Lung (tissue), 12 donors: Measurements from ENCODE around the gene GRIP1. TPM values are rescaled to one million over a fixed set of nuclear protein-coding genes. Genes with fewer than 3 reads are reported as not detected.

Experiments
- ATAC-seq: fragments of 200-7000 bp; cut with Tn5 transposase; one replicate; pipeline ENCODE4 v1.9.1; 2020; ENCODE audit warnings: moderate number of reproducible peaks; ENCODE audit not compliant: insufficient read depth, low FRiP score
- DNase-seq, 3 donors: peaks; one replicate each; pipeline ENCODE4 v3.0.0-alpha.2; 2013 to 2017
- H3K27ac ChIP-seq, 2 donors: one replicate each; pipeline ENCODE4 v1.5.1; 2013; ENCODE audit warnings: mild to moderate bottlenecking in 2 of 2, moderate library complexity in 2 of 2, control low read depth in 1 of 2, inconsistent platforms in 1 of 2, low read depth in 1 of 2, low read length in 1 of 2
- H3K27me3 ChIP-seq, 3 donors: one replicate each; pipeline ENCODE4 v1.5.1; 2013; ENCODE audit warnings: low read length in 2 of 3; ENCODE audit not compliant: control insufficient read depth in 3 of 3, insufficient read depth in 3 of 3
- H3K36me3 ChIP-seq, 4 donors: one replicate each; pipeline ENCODE4 v1.5.1; 2013; ENCODE audit warnings: low read length in 4 of 4, mild to moderate bottlenecking in 1 of 4, moderate library complexity in 1 of 4; ENCODE audit not compliant: control insufficient read depth in 4 of 4, insufficient read depth in 4 of 4
- H3K4me1 ChIP-seq, 5 donors: one replicate each; pipeline ENCODE4 v1.5.1; 2013; ENCODE audit warnings: low read length in 5 of 5, mild to moderate bottlenecking in 2 of 5, moderate library complexity in 1 of 5; ENCODE audit not compliant: control insufficient read depth in 5 of 5, insufficient read depth in 5 of 5
- H3K4me3 ChIP-seq: one replicate; pipeline ENCODE4 v1.5.1; 2013; ENCODE audit warnings: mild to moderate bottlenecking, control low read depth, moderate library complexity
- H3K9ac ChIP-seq, 2 donors: one replicate each; pipeline ENCODE4 v1.5.1; 2013; ENCODE audit warnings: low read length in 2 of 2, control low read depth in 1 of 2; ENCODE audit not compliant: insufficient read depth in 1 of 2
- H3K9me3 ChIP-seq, 4 donors: one replicate each; pipeline ENCODE4 v1.5.1; 2013; ENCODE audit warnings: low read length in 3 of 4, mild to moderate bottlenecking in 1 of 4, moderate library complexity in 1 of 4; ENCODE audit not compliant: control insufficient read depth in 4 of 4, insufficient read depth in 3 of 4
- CTCF ChIP-seq: IDR thresholded peaks from 2 replicates; pipeline ENCODE4 v1.5.1; 2012; ENCODE audit warnings: mild to moderate bottlenecking; ENCODE audit errors: control extremely low read depth, extremely low read depth
- WGBS, 2 donors: extraction: QIAGEN DNeasy Blood & Tissue Kit; methylation state at CpG; one replicate each; pipeline ENCODE4 v1.1.7; 2013; 5-methylcytosine and 5-hydroxymethylcytosine counted together
- polyA plus RNA-seq, 2 donors: library from polyadenylated mRNA; stranded (reverse); fragments of 200-250 nt; gene quantifications; one replicate each; pipeline ENCODE4 v1.2.1, GENCODE V29; 2013
- total RNA-seq, 2 donors: library from RNA; depleted of rRNA in 1 of 2; stranded (reverse); fragments of >200 nt in 1 of 2; gene quantifications; one replicate each; pipeline ENCODE4 v1.2.1, GENCODE V29; 2014 to 2021
- donor health status: control.
- donor health status: control.
- donor health status: Bipolar disorder and iron deficiency.
- donor health status: healthy.
- donor health status: DM: yes; HTN: yes; CAD: no.

The GRIP1 gene
- total and polyA plus RNA-seq, 4 donors = 0.20 to 3.6 (median 0.83) TPM

- no peaks in the 10 kb centered on the region for H3K4me1 ChIP-seq
- H3K4me3 ChIP-seq = no peak overlapping the region
- ATAC-seq (no peak), DNase-seq (no peak)
- no peaks in the 10 kb centered on the region for H3K36me3 ChIP-seq
- no peak overlapping the region for H3K9ac ChIP-seq
- no peaks in the 10 kb centered on the region for H3K9me3 ChIP-seq
- H3K27ac ChIP-seq = no peak overlapping the region
- no peaks in the 10 kb centered on the region for H3K27me3 ChIP-seq
- no peak for TF ChIP-seq CTCF
Measured at GRCh38 chr12:66428261-66428660, 250.6 kb downstream of the GRIP1 start.

- no peak for DNase-seq
- H3K9ac ChIP-seq = no peak overlapping the region
- no peak overlapping the region for H3K27ac ChIP-seq
- H3K36me3 ChIP-seq = no peaks in the 10 kb centered on the region
- ATAC-seq = no peak
- no peaks in the 10 kb centered on the region for H3K27me3 ChIP-seq
- TF ChIP-seq CTCF = no peak
- 82 to 97% methylated on average over 2 of the region's 2 CpGs for WGBS, 2 donors
- H3K9me3 ChIP-seq = no peaks in the 10 kb centered on the region
- H3K4me3 ChIP-seq = no peak overlapping the region
- no peaks in the 10 kb centered on the region for H3K4me1 ChIP-seq
Measured at GRCh38 chr12:66426696-66427095, 252.2 kb downstream of the GRIP1 start.

- H3K4me3 ChIP-seq = no peak overlapping the region
- H3K9me3 ChIP-seq = no peaks in the 10 kb centered on the region
- ATAC-seq (no peak), DNase-seq (no peak)
- no peak overlapping the region for H3K27ac ChIP-seq
- WGBS, 2 donors = 74 to 79% methylated on average over 2 of the region's 2 CpGs
- H3K36me3 ChIP-seq = no peaks in the 10 kb centered on the region
- H3K27me3 ChIP-seq = no peaks in the 10 kb centered on the region
- no peaks in the 10 kb centered on the region for H3K4me1 ChIP-seq
- TF ChIP-seq CTCF = no peak
- H3K9ac ChIP-seq = no peak overlapping the region
Measured at GRCh38 chr12:66423266-66423665, 255.6 kb downstream of the GRIP1 start.

- no peaks in the 10 kb centered on the region for H3K9me3 ChIP-seq
- H3K27ac ChIP-seq = no peak overlapping the region
- H3K9ac ChIP-seq = no peak overlapping the region
- H3K4me1 ChIP-seq = no peaks in the 10 kb centered on the region
- H3K4me3 ChIP-seq = no peak overlapping the region
- H3K36me3 ChIP-seq = no peaks in the 10 kb centered on the region
- ATAC-seq (no peak), DNase-seq (no peak)
- no peaks in the 10 kb centered on the region for H3K27me3 ChIP-seq
- WGBS, 2 donors = 78 to 97% methylated on average over 1 of the region's 1 CpG
- TF ChIP-seq CTCF = no peak
Measured at GRCh38 chr12:66418908-66419307, 260.0 kb downstream of the GRIP1 start.
